Stomach smooth muscle (tissue), 2 donors: Measurements from ENCODE around the gene AADACL3.

Experiments used
- H3K27ac ChIP-seq: one replicate; pipeline ENCODE4 v1.7.0; 2013; ENCODE audit warnings: mild to moderate bottlenecking, low read length, inconsistent platforms
- H3K27me3 ChIP-seq, 2 donors: one replicate each; pipeline ENCODE4 v1.7.0; 2013; ENCODE audit warnings: low read length in 2 of 2; ENCODE audit not compliant: insufficient read depth in 2 of 2, control insufficient read depth in 1 of 2
- H3K36me3 ChIP-seq, 2 donors: one replicate each; pipeline ENCODE4 v1.7.0; 2013; ENCODE audit warnings: low read length in 2 of 2; ENCODE audit not compliant: control insufficient read depth in 2 of 2, insufficient read depth in 2 of 2
- H3K4me1 ChIP-seq: one replicate; pipeline ENCODE4 v1.7.0; 2013; ENCODE audit warnings: low read length; ENCODE audit not compliant: control insufficient read depth, insufficient read depth
- H3K4me3 ChIP-seq, 2 donors: one replicate each; pipeline ENCODE4 v1.7.0; 2013; ENCODE audit warnings: low read length in 2 of 2
- H3K9ac ChIP-seq, 2 donors: one replicate each; pipeline ENCODE4 v1.7.0; 2013; ENCODE audit warnings: low read length in 2 of 2, mild to moderate bottlenecking in 1 of 2
- H3K9me3 ChIP-seq, 2 donors: one replicate each; pipeline ENCODE4 v1.7.0; 2013; ENCODE audit warnings: low read length in 2 of 2; ENCODE audit not compliant: control insufficient read depth in 2 of 2
- donor health status: healthy.
- donor health status: Pancreatic carcinoma.

The AADACL3 gene

GRCh38 chr1:12776801-12777557, 61.1 kb downstream of the AADACL3 start:
- Histone ChIP-seq H3K4me3 (no peak overlapping the region), H3K9me3 (peaks cover 0 to 2% of the 10 kb centered on the region in 2 donors), H3K27ac (no peak overlapping the region), H3K4me1 (no peaks in the 10 kb centered on the region), H3K27me3 (peaks cover 0 to 6% of the 10 kb centered on the region in 2 donors), H3K9ac (no peak overlapping the region), H3K36me3 (no peaks in the 10 kb centered on the region)
